GM18907 (cell line): ENCODE data around the gene SPATA31C1.
"Not testable (repeated sequence)": the region's sequence is repeated elsewhere in the genome, so short reads cannot be mapped to it uniquely, and the experiment has no call there.

Experiments used
- ATAC-seq: cut with Tn5 transposase; IDR thresholded peaks from one replicate; pipeline ENCODE4 v1.9.1; 2021; ENCODE audit warnings: mild to moderate bottlenecking, moderate library complexity; ENCODE audit not compliant: unreplicated experiment

Gene SPATA31C1

GRCh38 chr9:87917662-87918061 is at the start of gene SPATA31C1:
Gene SPATA31C1, plus strand, starts transcription at chr9:87917962.
- ATAC-seq, result not testable (repeated sequence)

- ATAC-seq, result no peak
Observed at GRCh38 chr9:87868175-87868574, 49.6 kb upstream of the SPATA31C1 start.

GRCh38 chr9:87868635-87869034 is 49.1 kb upstream of the SPATA31C1 start:
- no peak for ATAC-seq

- no peak for ATAC-seq
Observed at GRCh38 chr9:87869082-87869481, 48.7 kb upstream of the SPATA31C1 start.

GRCh38 chr9:87871425-87872078 is 46.2 kb upstream of the SPATA31C1 start:
- ATAC-seq, result no peak

- no peak for ATAC-seq
Observed at GRCh38 chr9:87872079-87872624, 45.6 kb upstream of the SPATA31C1 start.

GRCh38 chr9:87873607-87874303 is 44.0 kb upstream of the SPATA31C1 start:
- ATAC-seq, result no peak

GRCh38 chr9:87874304-87874623 is 43.5 kb upstream of the SPATA31C1 start:
- no peak for ATAC-seq

GRCh38 chr9:87875060-87875459 is 42.7 kb upstream of the SPATA31C1 start:
- no peak for ATAC-seq

- no peak for ATAC-seq
Observed at GRCh38 chr9:87875831-87876545, 41.8 kb upstream of the SPATA31C1 start.

GRCh38 chr9:87876708-87877107 is 41.1 kb upstream of the SPATA31C1 start:
- no peak for ATAC-seq

GRCh38 chr9:87878989-87879511 is 38.7 kb upstream of the SPATA31C1 start:
- ATAC-seq, result no peak

- no peak for ATAC-seq
Observed at GRCh38 chr9:87880116-87880515, 37.6 kb upstream of the SPATA31C1 start.

GRCh38 chr9:87880683-87881082 is 37.1 kb upstream of the SPATA31C1 start:
- no peak for ATAC-seq

GRCh38 chr9:87882627-87883026 is 35.1 kb upstream of the SPATA31C1 start, which contains the start of gene SPATA31E1:
Gene SPATA31E1, plus strand, starts transcription at chr9:87882877. Its CDS starts 15 bp downstream, at chr9:87882892.
- no peak for ATAC-seq

- ATAC-seq, result no peak
Observed at GRCh38 chr9:87883274-87883673, 34.5 kb upstream of the SPATA31C1 start.

GRCh38 chr9:87883990-87884389 is 33.8 kb upstream of the SPATA31C1 start:
- no peak for ATAC-seq

GRCh38 chr9:87884578-87885459 is 32.9 kb upstream of the SPATA31C1 start:
- ATAC-seq, result no peak

- ATAC-seq, result no peak
Observed at GRCh38 chr9:87885484-87886189, 32.1 kb upstream of the SPATA31C1 start.
